SJSA1 (cell line): ENCODE measurements around the gene C16orf46. TPM values are rescaled to one million over a fixed set of nuclear protein-coding genes. Genes with fewer than 3 reads are reported as not detected.

Experiments
- DNase-seq, 2 experiments: peaks; one replicate each; pipeline ENCODE4 v3.0.0-alpha.2; 2015 to 2020; ENCODE audit warnings: low spot score in 2 of 2, low read depth in 1 of 2
- H3K27ac ChIP-seq: fragments of 250-450 bp; sonication (Bioruptor Pico); 2 replicates; pipeline ENCODE4 v1.5.1; 2020; ENCODE audit warnings: mild to moderate bottlenecking, moderate library complexity
- H3K27me3 ChIP-seq: fragments of 250-450 bp; sonication (Bioruptor Pico); replicated peaks from 2 replicates; pipeline ENCODE4 v1.5.1; 2020; ENCODE audit warnings: mild to moderate bottlenecking, moderate library complexity
- H3K36me3 ChIP-seq: fragments of 250-450 bp; sonication (Bioruptor Pico); 2 replicates; pipeline ENCODE4 v1.5.1; 2020; ENCODE audit warnings: mild to moderate bottlenecking
- H3K4me1 ChIP-seq: fragments of 250-450 bp; sonication (Bioruptor Pico); replicated peaks from 2 replicates; pipeline ENCODE4 v1.6.1; 2021; ENCODE audit warnings: mild to moderate bottlenecking
- H3K4me3 ChIP-seq: fragments of 250-450 bp; sonication (Bioruptor Pico); 2 replicates; pipeline ENCODE4 v1.5.1; 2020; ENCODE audit warnings: mild to moderate bottlenecking
- H3K9me3 ChIP-seq: fragments of 250-450 bp; sonication (Bioruptor Pico); replicated peaks from 2 replicates; pipeline ENCODE4 v1.5.1; 2020; ENCODE audit warnings: mild to moderate bottlenecking
- total RNA-seq: library from RNA; depleted of rRNA; stranded (reverse); fragments of >200 nt; shearing (Covaris generic); gene quantifications from 2 replicates; pipeline ENCODE4 v1.2.3, GENCODE V29; 2014

The C16orf46 gene
- total RNA-seq, 1 experiment from 2014 or later, result 0.18 TPM

DNA sequence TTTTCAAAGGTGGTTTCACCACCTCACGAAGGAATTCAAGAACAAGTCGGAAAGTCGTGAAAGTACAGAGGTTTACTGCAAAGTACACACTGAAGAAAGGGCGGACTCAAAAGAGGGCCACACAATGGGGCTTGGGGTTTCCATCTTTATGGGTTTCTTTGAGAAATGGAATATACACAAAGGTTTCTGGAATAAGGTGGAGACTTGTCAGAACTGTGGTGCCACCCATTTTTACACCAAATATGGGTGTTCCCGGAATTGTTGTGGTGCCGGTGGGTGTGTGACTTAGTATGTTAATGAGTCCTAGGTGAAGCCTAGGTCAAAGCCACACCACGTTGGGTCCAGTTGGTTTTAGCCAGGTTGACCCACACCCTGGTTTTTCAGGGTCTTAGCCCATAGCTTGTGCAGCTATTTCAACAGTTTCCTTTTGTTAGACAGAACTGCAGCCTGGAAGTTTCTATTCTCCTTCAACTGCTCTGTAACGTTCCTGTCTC is 19.7 kb upstream of the C16orf46 start:
- H3K9me3 ChIP-seq, result no peaks in the 10 kb centered on the region
- H3K4me1 ChIP-seq, result peaks cover 4% of the 10 kb centered on the region
- H3K36me3 ChIP-seq, result peaks cover 4% of the 10 kb centered on the region; the same call in 1 of the 2 replicates
- no peaks in the 10 kb centered on the region for H3K27me3 ChIP-seq
- no peak for DNase-seq
- H3K27ac ChIP-seq, result no peak overlapping the region
- peak overlapping the region; percentile 81 for H3K4me3 ChIP-seq

DNA sequence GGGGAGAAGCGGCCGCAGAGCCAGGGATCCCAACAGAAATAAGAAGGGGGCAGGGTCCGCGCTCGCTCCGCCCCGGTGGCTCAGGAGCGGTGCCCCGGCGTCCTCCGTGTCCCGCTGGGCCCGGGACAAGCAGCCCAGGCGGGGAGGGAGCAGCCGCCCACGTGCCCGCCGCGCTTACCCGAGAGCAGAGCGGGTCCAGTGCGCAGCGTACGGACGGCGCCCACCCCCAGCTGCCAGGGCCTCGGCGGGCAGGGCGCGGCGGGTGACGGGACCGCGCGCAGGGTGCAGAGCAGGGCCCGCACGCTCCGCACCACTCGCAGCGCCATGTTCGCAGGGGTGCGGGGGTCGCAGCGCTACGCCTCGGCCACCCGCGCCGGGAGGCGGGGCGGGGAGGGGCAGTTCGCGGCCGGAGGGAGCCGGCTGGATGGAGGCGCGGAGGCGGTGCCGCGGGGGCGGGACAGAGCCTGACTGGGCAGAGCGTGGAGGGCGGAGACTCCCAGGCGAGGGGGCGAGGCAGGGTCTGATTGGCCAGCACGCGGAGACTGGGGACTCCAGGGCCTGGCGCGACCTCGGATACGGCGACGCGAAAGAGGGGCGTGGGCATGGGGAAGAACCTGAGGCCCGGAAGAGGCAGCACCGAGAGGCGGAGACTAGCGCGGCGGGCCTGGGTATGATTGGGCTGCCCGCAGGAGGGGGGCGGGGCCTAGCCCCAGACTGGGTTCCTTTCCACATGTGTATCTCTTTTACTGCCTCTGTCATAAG is 19.1 kb upstream of the C16orf46 start, which contains the start of gene GCSH:
GCSH (minus strand) TSS at position 443 of the 762 bp plus-strand sequence; CDS start at position 326, 117 bp downstream.
- peak within 1 kb of the TSS; percentile 1; the same call in 1 of the 2 replicates for H3K27ac ChIP-seq
- no peaks in the 10 kb centered on the region for H3K27me3 ChIP-seq

DNA sequence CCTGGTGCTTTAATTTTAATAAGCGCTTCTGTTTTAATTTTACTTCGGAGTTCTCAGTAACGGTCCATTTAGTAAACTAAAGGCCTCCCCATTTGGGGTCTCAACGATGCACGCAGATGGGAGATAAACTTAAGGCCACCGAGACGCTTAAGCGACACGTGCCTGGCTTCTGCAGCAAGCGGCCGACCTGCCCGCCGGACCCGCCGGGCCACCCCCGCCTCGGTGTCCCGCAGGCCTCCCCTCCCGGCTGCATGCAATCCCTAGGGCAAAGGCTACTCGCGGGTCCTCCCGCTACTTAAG is 18.6 kb upstream of the C16orf46 start:
- Histone ChIP-seq H3K27me3 (no peaks in the 10 kb centered on the region), H3K4me1 (peaks cover 4% of the 10 kb centered on the region), H3K36me3 (peaks cover 4% of the 10 kb centered on the region; the same call in 1 of the 2 replicates), H3K4me3 (peak overlapping the region; percentile 81), H3K9me3 (no peaks in the 10 kb centered on the region), H3K27ac (peak overlapping the region; percentile 1; the same call in 1 of the 2 replicates)
- no peak for DNase-seq

More for the DNA sequence above, 19.1 kb upstream of the C16orf46 start, which contains the start of gene GCSH:
- H3K36me3 ChIP-seq, result peaks cover 4% of the 10 kb centered on the region; the same call in 1 of the 2 replicates
- peaks cover 4% of the 10 kb centered on the region for H3K4me1 ChIP-seq
- no peaks in the 10 kb centered on the region for H3K9me3 ChIP-seq
- peak within 1 kb of the TSS; percentile 81 for H3K4me3 ChIP-seq
- DNase-seq, result peak; percentile 97 to 99

DNA sequence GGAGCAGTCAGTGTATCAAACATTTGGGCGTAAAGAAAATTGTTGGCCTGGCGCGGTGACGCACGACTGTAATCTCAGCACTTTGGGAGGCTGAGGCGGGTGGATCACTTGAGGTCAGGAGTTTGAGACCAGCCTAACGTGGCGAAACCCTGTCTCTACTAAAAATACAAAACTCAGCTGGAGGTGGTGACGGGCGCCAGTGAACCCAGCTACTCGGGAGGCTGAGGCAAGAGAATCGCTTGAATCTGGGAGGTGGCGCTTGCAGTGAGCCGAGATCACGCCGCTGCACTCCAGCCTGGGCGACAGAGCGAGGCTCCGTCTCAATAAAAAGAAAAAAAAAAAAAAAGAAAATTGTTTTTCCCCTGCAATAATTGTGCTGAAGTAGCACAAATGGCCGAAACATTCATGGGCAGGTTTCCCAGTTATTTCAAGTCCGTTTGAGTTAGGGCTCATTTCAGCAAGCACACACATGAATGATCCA is 17.8 kb upstream of the C16orf46 start:
- H3K4me3 ChIP-seq, result no peak overlapping the region
- no peak overlapping the region for H3K27ac ChIP-seq
- DNase-seq, result no peak

DNA sequence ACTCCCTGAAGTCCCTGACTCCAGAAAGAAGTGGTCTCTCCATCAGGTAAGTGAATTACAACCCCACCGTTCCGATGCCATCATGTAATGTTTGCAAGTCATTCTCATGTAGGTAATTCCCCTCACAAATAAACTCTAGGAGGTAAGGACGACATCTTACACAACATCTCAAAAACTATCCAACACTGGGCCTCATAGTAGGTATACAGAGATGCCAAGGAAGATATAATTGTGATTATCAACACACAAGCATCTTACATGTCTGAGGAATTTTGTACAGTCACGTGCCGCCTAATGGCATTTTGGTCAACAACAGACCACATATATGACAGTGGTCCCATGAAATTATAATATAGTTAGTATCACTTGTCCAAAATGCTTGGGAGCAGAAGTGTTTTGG is 11.8 kb upstream of the C16orf46 start:
- Histone ChIP-seq H3K36me3 (peaks cover 5% of the 10 kb centered on the region; the same call in 1 of the 2 replicates), H3K4me3 (no peak overlapping the region), H3K4me1 (no peaks in the 10 kb centered on the region), H3K9me3 (no peaks in the 10 kb centered on the region), H3K27ac (no peak overlapping the region), H3K27me3 (no peaks in the 10 kb centered on the region)
- no peak for DNase-seq

More for the DNA sequence above, 17.8 kb upstream of the C16orf46 start:
- Histone ChIP-seq H3K4me1 (peaks cover 4% of the 10 kb centered on the region), H3K36me3 (peaks cover 4% of the 10 kb centered on the region; the same call in 1 of the 2 replicates), H3K27me3 (no peaks in the 10 kb centered on the region), H3K9me3 (no peaks in the 10 kb centered on the region)

DNA sequence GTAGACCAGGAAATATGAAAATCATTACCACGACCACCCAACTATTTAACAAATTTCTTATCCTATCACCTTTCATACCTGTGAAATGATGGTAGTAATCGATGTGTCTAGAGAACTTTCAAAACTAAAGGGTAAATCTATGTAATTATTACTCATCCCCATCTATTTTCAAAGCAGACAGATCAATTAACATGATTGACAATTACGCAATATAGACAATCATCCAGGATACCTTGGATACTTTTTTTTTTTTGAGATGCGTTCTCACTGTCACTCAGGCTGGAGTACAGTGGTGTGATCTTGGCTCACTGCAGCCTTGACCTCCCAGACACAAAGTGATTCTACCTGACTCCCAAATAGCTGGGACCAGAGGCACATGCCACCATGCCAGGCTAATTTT is 4.0 kb upstream of the C16orf46 start:
- no peak for DNase-seq
- no peak overlapping the region for H3K27ac ChIP-seq
- no peak overlapping the region for H3K4me3 ChIP-seq
- H3K4me1 ChIP-seq, result peaks cover 7% of the 10 kb centered on the region
- H3K36me3 ChIP-seq, result peaks cover 7% of the 10 kb centered on the region; the same call in 1 of the 2 replicates
- no peaks in the 10 kb centered on the region for H3K27me3 ChIP-seq
- H3K9me3 ChIP-seq, result no peaks in the 10 kb centered on the region

DNA sequence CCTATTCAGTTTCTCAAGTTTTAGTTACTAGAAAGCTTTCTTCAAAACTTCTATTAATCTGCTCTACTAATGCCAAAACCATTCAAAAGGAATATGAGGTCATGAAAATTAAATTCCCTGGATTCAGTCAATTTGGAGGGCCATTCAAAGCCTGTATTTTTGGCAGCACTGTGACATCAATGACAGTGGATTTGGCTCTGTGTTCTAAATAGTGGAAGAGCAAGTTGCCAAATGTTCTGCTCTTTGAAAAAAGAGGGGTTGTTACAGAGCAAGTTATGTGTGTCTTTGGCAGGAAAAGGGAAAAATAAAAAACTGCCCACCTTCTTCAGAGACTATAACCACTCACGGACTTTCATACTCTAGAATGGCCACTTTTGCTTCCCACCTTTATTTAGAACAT is 3.2 kb upstream of the C16orf46 start:
- H3K4me1 ChIP-seq, result peaks cover 7% of the 10 kb centered on the region
- no peak overlapping the region for H3K4me3 ChIP-seq
- peaks cover 5% of the 10 kb centered on the region; the same call in 1 of the 2 replicates for H3K36me3 ChIP-seq
- DNase-seq, result no peak
- no peaks in the 10 kb centered on the region for H3K27me3 ChIP-seq
- H3K9me3 ChIP-seq, result no peaks in the 10 kb centered on the region
- no peak overlapping the region for H3K27ac ChIP-seq

DNA sequence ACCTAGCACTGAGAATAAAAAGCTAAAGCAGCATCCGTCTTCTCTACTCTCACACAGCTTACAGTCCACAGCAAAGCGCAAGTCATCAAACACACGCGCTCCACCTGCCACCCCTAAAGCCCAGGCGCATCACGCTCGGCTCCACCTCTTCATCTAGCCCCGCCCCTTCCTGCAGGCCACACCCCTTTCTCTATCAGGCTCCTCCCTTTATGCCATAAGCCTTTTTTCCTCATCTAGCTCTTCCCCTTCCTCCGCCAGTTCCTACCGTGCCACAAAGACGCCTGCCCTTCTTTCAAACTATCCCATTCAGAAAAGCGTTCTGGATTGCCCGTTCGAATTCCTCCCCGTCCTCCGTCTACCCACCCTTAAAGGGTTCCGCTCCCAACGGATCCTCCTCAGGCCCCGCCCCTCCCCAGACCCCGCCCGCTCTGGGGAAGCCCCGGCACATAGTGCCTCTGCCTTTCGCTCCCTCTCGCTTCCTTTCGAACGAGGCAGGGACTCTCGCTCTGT is 417 bp downstream of the C16orf46 start:
- H3K27me3 ChIP-seq, result no peaks in the 10 kb centered on the region

DNA sequence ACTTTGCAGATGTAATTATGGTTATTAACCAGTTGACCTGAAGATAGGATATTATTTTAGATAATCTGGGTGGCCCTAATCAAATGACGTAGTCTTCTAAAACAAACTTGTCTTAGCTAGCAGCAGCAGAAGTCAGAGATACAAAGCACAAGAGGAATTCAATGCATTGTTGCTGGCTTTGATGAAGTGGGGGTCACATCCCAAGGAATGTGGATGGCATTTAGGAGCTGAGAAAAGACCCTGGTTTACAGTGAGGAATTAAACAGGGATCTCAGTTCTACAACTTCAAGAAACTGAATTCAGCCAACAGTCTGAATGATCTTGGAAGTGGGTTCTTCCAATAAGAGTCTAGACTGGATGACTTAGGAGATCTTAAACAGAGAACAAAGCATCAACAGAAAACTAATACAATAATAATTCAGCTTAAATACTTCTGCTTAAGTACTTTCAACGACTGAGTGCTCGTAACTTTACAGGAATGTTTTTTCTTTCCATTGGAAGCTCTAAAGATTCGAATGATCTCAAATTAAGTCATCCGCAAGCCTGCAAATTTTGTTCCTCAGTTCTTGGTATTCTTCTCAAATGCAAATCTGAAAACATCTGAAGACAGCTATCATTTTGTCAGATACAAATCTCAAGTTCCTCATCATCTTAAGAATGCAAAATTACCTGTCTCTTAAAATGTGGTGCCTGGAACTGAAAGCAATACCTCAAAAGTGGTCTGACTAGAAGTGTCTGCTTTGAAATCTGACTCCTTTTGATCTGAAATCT is 3.3 kb downstream of the C16orf46 start:
- no peak overlapping the region for H3K27ac ChIP-seq
- H3K27me3 ChIP-seq, result no peaks in the 10 kb centered on the region
- no peak overlapping the region for H3K4me3 ChIP-seq
- no peaks in the 10 kb centered on the region for H3K36me3 ChIP-seq
- H3K9me3 ChIP-seq, result no peaks in the 10 kb centered on the region
- H3K4me1 ChIP-seq, result peaks cover 7% of the 10 kb centered on the region
- DNase-seq, result no peak

More for the DNA sequence above, 417 bp downstream of the C16orf46 start:
- peak; percentile 91 to 99 for DNase-seq
- no peaks in the 10 kb centered on the region for H3K9me3 ChIP-seq
- H3K4me1 ChIP-seq, result peaks cover 7% of the 10 kb centered on the region
- H3K27ac ChIP-seq, result peak overlapping the region; percentile 93
- peak overlapping the region; percentile 54 for H3K4me3 ChIP-seq
- no peaks in the 10 kb centered on the region for H3K36me3 ChIP-seq

DNA sequence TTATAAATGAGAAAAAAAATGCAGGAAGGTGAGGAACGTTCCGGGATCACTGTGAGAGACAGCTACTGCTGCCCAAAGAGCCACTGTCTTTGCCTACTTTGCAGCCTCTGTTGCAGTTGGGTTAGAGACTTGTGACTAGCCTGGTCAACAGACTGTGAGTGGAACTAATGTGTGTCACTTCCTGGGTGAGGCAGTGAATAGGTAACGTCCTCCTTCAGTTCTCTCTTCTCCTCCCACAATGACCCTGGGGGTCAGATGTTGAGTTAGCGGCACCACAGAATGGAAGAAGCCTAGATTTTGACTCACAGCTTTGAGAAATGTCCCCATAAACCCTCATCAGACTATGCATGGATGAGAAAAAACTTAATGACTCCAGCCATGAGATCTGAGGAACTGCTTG is 5.2 kb downstream of the C16orf46 start:
- H3K4me1 ChIP-seq, result no peaks in the 10 kb centered on the region
- no peak overlapping the region for H3K27ac ChIP-seq
- DNase-seq, result no peak
- H3K9me3 ChIP-seq, result no peaks in the 10 kb centered on the region
- H3K36me3 ChIP-seq, result no peaks in the 10 kb centered on the region
- H3K27me3 ChIP-seq, result no peaks in the 10 kb centered on the region
- H3K4me3 ChIP-seq, result no peak overlapping the region

DNA sequence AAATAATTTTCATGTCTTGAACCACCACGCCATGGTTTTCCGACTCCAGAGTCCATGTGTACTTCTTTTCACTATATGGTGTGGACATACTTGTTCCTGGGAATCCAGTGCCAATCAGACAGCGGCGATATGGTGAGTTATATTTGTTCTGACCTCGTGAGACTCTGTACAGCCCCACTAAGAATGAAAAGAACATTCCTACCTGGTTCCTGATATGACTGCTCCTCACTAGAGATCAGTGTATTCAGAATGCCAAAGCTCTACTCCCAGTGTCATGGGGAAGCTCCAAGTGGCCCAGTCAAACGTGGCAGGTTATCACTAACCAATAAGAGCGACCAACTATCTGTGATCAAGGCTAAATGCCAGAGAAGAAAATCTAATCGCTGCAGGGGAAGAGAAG is 6.1 kb downstream of the C16orf46 start:
- Histone ChIP-seq H3K27me3 (no peaks in the 10 kb centered on the region), H3K27ac (no peak overlapping the region), H3K36me3 (no peaks in the 10 kb centered on the region), H3K4me1 (no peaks in the 10 kb centered on the region), H3K4me3 (no peak overlapping the region), H3K9me3 (no peaks in the 10 kb centered on the region)
- no peak for DNase-seq

DNA sequence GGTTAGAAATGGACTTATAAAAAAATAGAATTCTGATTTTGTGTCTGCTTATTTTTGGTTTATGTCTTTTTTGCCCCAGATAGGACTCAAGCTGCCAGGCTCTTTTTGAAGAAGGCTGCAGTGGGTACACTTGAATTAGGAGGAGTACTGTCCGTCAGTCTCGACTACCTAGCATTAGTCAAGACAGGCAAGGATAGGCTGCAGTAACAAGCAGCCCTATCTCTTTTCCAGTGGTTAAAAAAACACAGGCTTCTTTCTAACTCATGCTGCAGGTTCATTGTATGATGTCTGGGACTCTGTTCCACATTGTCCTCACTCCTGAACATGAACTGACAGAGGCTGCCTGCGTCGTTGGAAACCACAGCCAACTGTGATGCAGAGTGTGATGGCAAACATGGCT is 8.0 kb downstream of the C16orf46 start:
- no peaks in the 10 kb centered on the region for H3K9me3 ChIP-seq
- H3K36me3 ChIP-seq, result no peaks in the 10 kb centered on the region
- DNase-seq, result no peak

DNA sequence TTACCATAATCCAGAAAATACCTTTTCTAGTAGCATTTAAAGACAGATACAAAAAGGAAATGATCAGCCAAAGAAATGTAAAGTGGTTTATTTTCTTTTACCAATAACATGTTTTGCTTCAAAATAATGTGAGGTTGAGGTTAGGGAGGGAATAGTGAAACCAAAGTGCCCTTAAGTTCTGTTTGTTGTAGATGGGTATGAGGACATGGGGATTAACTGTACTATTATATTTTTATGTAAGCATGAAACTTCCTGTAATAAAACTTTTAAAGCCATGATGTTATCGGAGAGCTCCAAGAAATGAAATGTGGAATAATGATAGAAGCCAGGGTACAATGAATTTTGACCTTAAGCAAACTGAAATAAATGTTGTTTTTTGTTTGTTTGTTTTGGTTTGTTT is 9.9 kb downstream of the C16orf46 start:
- Histone ChIP-seq H3K36me3 (no peaks in the 10 kb centered on the region), H3K4me3 (no peak overlapping the region), H3K27me3 (no peaks in the 10 kb centered on the region), H3K9me3 (no peaks in the 10 kb centered on the region), H3K4me1 (no peaks in the 10 kb centered on the region), H3K27ac (no peak overlapping the region)
- DNase-seq, result no peak

More for the DNA sequence above, 8.0 kb downstream of the C16orf46 start:
- H3K27ac ChIP-seq, result no peak overlapping the region
- H3K4me1 ChIP-seq, result no peaks in the 10 kb centered on the region
- H3K4me3 ChIP-seq, result no peak overlapping the region
- H3K27me3 ChIP-seq, result no peaks in the 10 kb centered on the region
